Kidney capillary endothelial cell (primary cell): Measurements from ENCODE around the gene MYH6.
"Not testable (repeated sequence)": the region's sequence is repeated elsewhere in the genome, so short reads cannot be mapped to it uniquely, and the experiment has no call there.

Experiments used
- DNase-seq: peaks from one replicate; pipeline ENCODE4 v3.0.0-alpha.2; 2018; ENCODE audit warnings: low spot score

MYH6 gene

GRCh38 chr14:23407516-23408306 lies at the start of gene MYH6:
Gene MYH6, minus strand, starts transcription at chr14:23408273. Its CDS starts 1,050 bp downstream, at chr14:23407223.
- DNase-seq = no peak

GRCh38 chr14:23456883-23457586 lies 49.0 kb upstream of the MYH6 start:
- DNase-seq = not testable (repeated sequence)

DNA sequence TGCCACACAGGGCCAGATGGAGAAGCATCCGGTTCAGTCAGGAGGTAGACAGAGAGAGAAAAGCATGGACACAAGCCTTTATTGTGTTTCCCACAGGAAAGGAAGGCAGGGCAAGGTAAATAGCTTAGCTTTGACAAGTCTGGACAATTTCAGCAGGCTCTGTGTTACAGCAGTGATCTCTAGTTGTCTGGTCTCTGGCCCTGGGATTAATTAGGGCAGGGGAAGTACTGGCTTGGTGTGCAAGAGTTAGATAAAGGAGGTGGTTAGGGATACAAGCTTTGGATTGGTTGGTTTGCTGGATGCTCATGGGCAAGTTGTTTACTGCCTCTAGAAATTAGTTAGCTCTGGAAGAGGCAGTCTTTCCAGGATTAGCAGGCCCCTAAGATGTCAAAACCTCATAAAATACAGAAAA lies 46.4 kb upstream of the MYH6 start:
- DNase-seq = no peak

GRCh38 chr14:23452237-23452636 lies 44.2 kb upstream of the MYH6 start:
- DNase-seq = no peak

- DNase-seq = no peak
These were observed 42.3 kb upstream of the MYH6 start for GRCh38 chr14:23450379-23450778.

- DNase-seq = no peak
These were observed 41.2 kb upstream of the MYH6 start for GRCh38 chr14:23449314-23449713.

DNA sequence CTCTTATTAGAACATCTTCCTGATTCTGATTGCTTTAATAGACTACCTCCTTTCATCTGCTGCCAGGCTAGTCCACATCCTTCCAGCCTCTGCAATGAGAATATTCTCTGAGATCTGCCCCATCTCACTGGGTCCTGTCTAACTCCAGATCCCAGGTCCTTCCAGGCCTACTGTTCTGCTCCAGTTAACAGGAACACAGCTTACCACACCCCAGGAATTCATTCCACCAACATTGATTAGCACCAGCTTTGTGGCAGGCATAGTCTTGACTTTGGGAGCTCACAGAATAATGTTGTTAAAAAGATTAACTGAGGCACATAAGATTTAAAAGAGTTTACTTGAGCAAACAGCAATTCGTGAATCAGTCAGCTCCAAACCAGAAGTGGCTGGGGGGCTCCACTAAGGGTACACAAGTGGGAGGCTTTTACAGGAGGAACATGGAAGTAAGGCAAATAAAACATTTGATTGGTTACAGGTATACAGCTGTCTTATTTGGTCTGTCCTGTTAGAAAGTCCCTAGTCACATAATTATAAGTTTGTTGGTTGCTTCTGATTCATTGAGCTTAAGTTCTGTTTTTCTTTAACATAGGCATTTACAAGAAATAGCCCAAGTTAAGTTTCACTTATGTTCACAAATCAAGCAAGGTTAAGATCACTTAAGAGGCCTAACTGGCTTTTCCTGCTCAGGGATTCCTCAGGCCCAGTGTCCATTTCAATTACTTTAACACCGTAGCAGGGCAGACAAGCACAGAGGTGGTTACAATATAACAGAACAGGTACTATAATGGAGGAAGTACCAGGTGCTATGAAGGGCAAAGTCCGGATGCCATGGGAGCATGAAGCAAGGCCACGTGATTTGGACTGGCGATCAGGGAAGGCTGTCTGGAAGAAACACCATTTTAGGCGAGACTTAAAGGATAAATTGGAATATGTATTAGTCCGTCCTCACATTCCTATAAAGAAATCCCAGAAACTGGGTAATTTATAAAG lies 39.6 kb upstream of the MYH6 start:
- no peak for DNase-seq

GRCh38 chr14:23446291-23446851 lies 38.3 kb upstream of the MYH6 start:
- DNase-seq = no peak

- no peak for DNase-seq
These were observed 37.7 kb upstream of the MYH6 start for GRCh38 chr14:23445773-23446172.

- DNase-seq = no peak
These were observed 36.2 kb upstream of the MYH6 start for GRCh38 chr14:23444314-23444713.

DNA sequence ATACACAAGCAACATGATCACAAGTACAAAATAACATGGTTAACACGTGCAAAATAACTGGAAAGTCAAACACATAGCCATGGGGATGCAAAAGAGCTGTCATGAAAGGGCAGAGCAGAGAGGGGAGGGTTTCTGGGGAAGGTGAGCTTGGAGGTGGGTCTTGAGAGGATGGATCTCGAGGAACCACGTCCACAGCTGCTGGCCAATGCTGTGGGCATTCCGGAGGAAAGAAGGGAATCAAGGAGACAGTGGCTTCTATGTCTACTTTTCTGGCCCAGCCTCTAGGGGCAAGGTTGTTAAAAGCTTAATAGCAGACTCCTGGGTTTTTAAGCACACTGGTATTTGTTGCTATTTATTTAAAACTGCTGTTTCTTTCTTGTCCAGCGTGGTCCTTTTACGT lies 35.8 kb upstream of the MYH6 start:
- no peak for DNase-seq

- no peak for DNase-seq
These were observed 35.3 kb upstream of the MYH6 start for GRCh38 chr14:23443411-23443812.

GRCh38 chr14:23442721-23443356 lies 34.8 kb upstream of the MYH6 start:
- DNase-seq = no peak

GRCh38 chr14:23441076-23441475 lies 33.0 kb upstream of the MYH6 start:
- no peak for DNase-seq

DNA sequence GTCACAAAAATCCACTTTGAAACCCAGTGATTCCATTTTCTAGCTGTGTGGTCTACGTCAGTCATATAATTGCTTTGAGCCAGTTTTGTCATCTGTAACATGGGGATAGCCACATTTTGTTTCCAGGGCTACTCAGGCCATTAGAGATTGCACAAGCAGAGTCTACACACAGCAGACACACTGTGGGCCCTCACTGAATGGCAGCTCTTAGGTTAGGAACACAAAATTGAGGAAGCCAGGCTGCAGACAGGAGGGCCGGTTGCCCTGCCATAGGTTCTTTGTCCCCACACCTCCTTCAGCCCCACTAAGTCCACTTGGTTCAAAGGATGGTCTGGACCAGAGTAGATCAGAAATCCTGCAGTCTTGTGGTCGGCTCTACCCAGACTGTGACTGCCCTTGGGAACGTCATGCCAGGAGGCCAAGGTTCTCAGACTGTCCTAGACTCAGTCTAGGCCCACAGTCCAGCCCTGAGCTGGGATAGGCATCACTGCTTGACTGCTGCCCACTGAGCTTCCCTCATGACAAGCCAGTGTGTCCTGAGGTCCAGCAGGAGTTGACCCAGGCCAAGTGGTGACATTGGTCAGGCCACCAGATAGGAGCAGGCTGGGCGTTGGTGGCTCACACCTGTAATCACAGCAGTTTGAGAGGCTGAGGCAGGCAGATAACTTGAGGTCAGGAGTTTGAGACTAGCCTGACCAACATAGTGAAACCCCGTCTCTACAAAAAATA lies 31.2 kb upstream of the MYH6 start:
- DNase-seq = no peak

DNA sequence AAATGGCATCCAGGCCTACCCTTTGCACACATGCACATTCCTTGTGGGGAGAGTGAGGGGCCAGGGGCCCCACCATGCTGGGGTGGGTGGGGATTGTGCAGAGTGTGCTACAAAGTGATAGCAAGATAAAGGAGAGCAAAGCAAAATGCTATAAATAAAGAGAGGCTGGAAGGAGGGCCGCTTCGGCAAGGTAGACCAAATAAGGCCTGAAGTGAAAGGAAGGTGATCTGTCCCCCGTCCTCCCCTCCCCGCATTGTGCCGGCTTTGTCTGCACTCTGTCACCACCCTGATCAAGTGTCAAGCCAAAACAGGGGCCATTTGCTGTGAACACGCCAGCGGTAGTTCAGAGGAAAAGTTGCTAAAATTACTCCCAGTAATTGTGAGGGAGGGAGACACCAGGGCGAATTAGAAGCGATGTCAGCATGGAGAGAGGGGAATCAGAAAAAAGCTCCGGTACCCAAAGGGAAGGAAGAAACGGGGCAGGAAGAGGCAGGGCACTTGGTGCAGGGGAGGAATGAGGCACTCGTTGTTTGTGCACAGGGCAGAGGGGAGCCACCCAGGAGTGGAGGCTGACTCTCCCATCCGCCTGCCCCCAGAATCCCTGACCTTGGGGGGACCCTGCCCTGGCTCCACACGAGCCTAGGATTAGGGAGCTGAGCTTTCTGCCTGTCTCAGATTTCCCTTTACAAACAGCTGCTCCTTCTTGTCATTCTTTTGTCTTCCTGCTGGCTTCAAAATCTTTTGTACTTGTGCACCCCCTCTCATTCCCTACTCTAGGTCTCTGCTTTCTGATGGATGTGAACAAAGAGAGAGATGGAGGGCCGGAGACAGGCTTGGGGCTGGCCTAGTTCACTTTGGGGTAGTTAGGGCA lies 30.3 kb upstream of the MYH6 start:
- no peak for DNase-seq

- no peak for DNase-seq
These were observed 29.3 kb upstream of the MYH6 start for GRCh38 chr14:23437133-23438100.

GRCh38 chr14:23436327-23437132 lies 28.5 kb upstream of the MYH6 start:
- no peak for DNase-seq
